Subcutaneous abdominal adipose tissue (tissue), 5 donors: ENCODE measurements around the gene TCF7L2.
A peak's percentile ranks its signal among the peaks of the same experiment; 100 is the strongest.
"Not testable (repeated sequence)": the region's sequence is repeated elsewhere in the genome, so short reads cannot be mapped to it uniquely, and the experiment has no call there.

ENCODE experiments used
- H3K27ac ChIP-seq: one replicate; pipeline ENCODE4 v1.7.0; 2013; ENCODE audit warnings: low read depth, mild to moderate bottlenecking, inconsistent platforms, low read length, moderate library complexity
- H3K27me3 ChIP-seq, 5 donors: one replicate each; pipeline ENCODE4 v1.7.0; 2013; ENCODE audit warnings: low read length in 5 of 5, inconsistent platforms in 1 of 5; ENCODE audit not compliant: control insufficient read depth in 5 of 5, insufficient read depth in 4 of 5
- H3K36me3 ChIP-seq, 5 donors: one replicate each; pipeline ENCODE4 v1.7.0; 2013; ENCODE audit warnings: low read length in 5 of 5; ENCODE audit not compliant: control insufficient read depth in 5 of 5, insufficient read depth in 5 of 5
- H3K4me1 ChIP-seq, 5 donors: one replicate each; pipeline ENCODE4 v1.7.0; 2013; ENCODE audit warnings: low read length in 5 of 5, mild to moderate bottlenecking in 3 of 5, moderate library complexity in 1 of 5; ENCODE audit not compliant: control insufficient read depth in 5 of 5, insufficient read depth in 5 of 5
- H3K4me3 ChIP-seq, 5 donors: one replicate each; pipeline ENCODE4 v1.7.0; 2013; ENCODE audit warnings: low read length in 5 of 5, low read depth in 1 of 5
- H3K9ac ChIP-seq, 5 donors: one replicate each; pipeline ENCODE4 v1.7.0; 2013; ENCODE audit warnings: low read length in 5 of 5, mild to moderate bottlenecking in 4 of 5, moderate library complexity in 3 of 5
- H3K9me3 ChIP-seq, 5 donors: one replicate each; pipeline ENCODE4 v1.7.0; 2013; ENCODE audit warnings: low read length in 5 of 5; ENCODE audit not compliant: control insufficient read depth in 5 of 5
- donor health status: healthy.
- donor health status: healthy.
- donor health status: healthy.
- donor health status: healthy.
- donor health status: healthy.

Gene TCF7L2

GRCh38 chr10:113058523-113059370, 108.7 kb downstream of the TCF7L2 start:
- Histone ChIP-seq H3K4me1 (peaks cover 15 to 81% (median 68%) of the 10 kb centered on the region in 5 donors), H3K27me3 (no peaks in the 10 kb centered on the region), H3K9ac (peak overlapping the region in 2 of 5 donors; percentile 53 to 82), H3K36me3 (no peaks in the 10 kb centered on the region), H3K9me3 (no peaks in the 10 kb centered on the region), H3K27ac (peak overlapping the region; percentile 97), H3K4me3 (peak overlapping the region in 2 of 5 donors; percentile 7 to 61)

GRCh38 chr10:113059371-113059780, 109.3 kb downstream of the TCF7L2 start:
- Histone ChIP-seq H3K4me1 (peaks cover 14 to 78% (median 63%) of the 10 kb centered on the region in 5 donors), H3K36me3 (no peaks in the 10 kb centered on the region), H3K9ac (peak overlapping the region in 4 of 5 donors; percentile 12 to 82 (median 56)), H3K27me3 (no peaks in the 10 kb centered on the region), H3K27ac (peak overlapping the region; percentile 97), H3K4me3 (peak overlapping the region in 4 of 5 donors; percentile 7 to 62 (median 45)), H3K9me3 (no peaks in the 10 kb centered on the region)

- no peaks in the 10 kb centered on the region for H3K36me3 ChIP-seq
- H3K4me1 ChIP-seq: peaks cover 14 to 86% (median 63%) of the 10 kb centered on the region in 5 donors
- H3K4me3 ChIP-seq: peak overlapping the region; percentile 26 to 62 (median 32)
- no peaks in the 10 kb centered on the region for H3K9me3 ChIP-seq
- no peaks in the 10 kb centered on the region for H3K27me3 ChIP-seq
- peak overlapping the region; percentile 33 to 82 (median 42) for H3K9ac ChIP-seq
- H3K27ac ChIP-seq: peak overlapping the region; percentile 97
Observed at GRCh38 chr10:113060201-113061053, 110.4 kb downstream of the TCF7L2 start.

- Histone ChIP-seq H3K27me3 (no peaks in the 10 kb centered on the region), H3K9ac (peak overlapping the region; percentile 8 to 70 (median 38)), H3K4me1 (peaks cover 14 to 87% (median 61%) of the 10 kb centered on the region in 5 donors), H3K9me3 (no peaks in the 10 kb centered on the region), H3K27ac (peak overlapping the region; percentile 97), H3K36me3 (no peaks in the 10 kb centered on the region), H3K4me3 (peak overlapping the region in 4 of 5 donors; percentile 29 to 62 (median 46))
Observed at GRCh38 chr10:113061054-113061430, 111.0 kb downstream of the TCF7L2 start.

GRCh38 chr10:113061557-113061956, 111.5 kb downstream of the TCF7L2 start:
- no peaks in the 10 kb centered on the region for H3K36me3 ChIP-seq
- no peaks in the 10 kb centered on the region for H3K27me3 ChIP-seq
- H3K27ac ChIP-seq: peak overlapping the region; percentile 97
- H3K4me3 ChIP-seq: no peak overlapping the region
- H3K9ac ChIP-seq: peak overlapping the region in 1 of 5 donors; percentile 27
- H3K4me1 ChIP-seq: peaks cover 14 to 89% (median 61%) of the 10 kb centered on the region in 5 donors
- H3K9me3 ChIP-seq: no peaks in the 10 kb centered on the region

GRCh38 chr10:113063043-113063967, 113.3 kb downstream of the TCF7L2 start:
- H3K4me1 ChIP-seq: peaks cover 14 to 82% (median 60%) of the 10 kb centered on the region in 5 donors
- peaks cover 0 to under 1% (median 0%) of the 10 kb centered on the region in 5 donors for H3K36me3 ChIP-seq
- H3K27ac ChIP-seq: peak overlapping the region; percentile 97
- no peak overlapping the region for H3K4me3 ChIP-seq
- H3K27me3 ChIP-seq: no peaks in the 10 kb centered on the region
- no peaks in the 10 kb centered on the region for H3K9me3 ChIP-seq
- H3K9ac ChIP-seq: no peak overlapping the region

- Histone ChIP-seq H3K27ac (no peak overlapping the region), H3K4me1 (peaks cover 11 to 79% (median 54%) of the 10 kb centered on the region in 5 donors), H3K27me3 (no peaks in the 10 kb centered on the region), H3K9ac (no peak overlapping the region), H3K4me3 (no peak overlapping the region), H3K36me3 (peaks cover 0 to 7% (median 0%) of the 10 kb centered on the region in 5 donors), H3K9me3 (no peaks in the 10 kb centered on the region)
Observed at GRCh38 chr10:113064039-113064438, 114.0 kb downstream of the TCF7L2 start.

- H3K4me1 ChIP-seq: peaks cover 3 to 64% (median 37%) of the 10 kb centered on the region in 5 donors
- H3K36me3 ChIP-seq: peaks cover 0 to 10% (median 5%) of the 10 kb centered on the region in 5 donors
- peak overlapping the region; percentile 81 for H3K27ac ChIP-seq
- not testable (repeated sequence) for H3K4me3 ChIP-seq, H3K27me3 ChIP-seq, H3K9ac ChIP-seq, H3K9me3 ChIP-seq
Observed at GRCh38 chr10:113066120-113066519, 116.1 kb downstream of the TCF7L2 start.
